IMR-90 (cell line): Measurements from ENCODE around the gene DNAJC11. TPM values are rescaled to one million over a fixed set of nuclear protein-coding genes. Genes with fewer than 3 reads are reported as not detected.

Experiments
- ATAC-seq: fragments of 200-7000 bp; cut with Tn5 transposase; 2 replicates; pipeline ENCODE4 v1.9.1; 2020; ENCODE audit warnings: low read depth, mild to moderate bottlenecking, moderate library complexity
- BruUV-seq: library from RNA; stranded (reverse); fragments of 400-500 nt; replicated peaks from 2 replicates; lab custom pipeline; 2021; lab: Mats Ljungman, UMichigan
- CTCF ChIA-PET: fragments of 300-600 bp; formaldehyde crosslinking; extraction: SDS; loops from one replicate; lab custom pipeline; 2021; ENCODE audit warnings: antibody characterized with exemption; lab: Yijun Ruan, JAX
- POLR2A ChIA-PET: fragments of 300-600 bp; sonication (Branson Sonifier 250); formaldehyde crosslinking; loops from one replicate; lab custom pipeline; 2022; ENCODE audit warnings: antibody characterized with exemption; ENCODE audit not compliant: unreplicated experiment; lab: Charles Lee
- DNase-seq: peaks from one replicate; pipeline ENCODE4 v3.0.0; 2013
- H2AFZ ChIP-seq: replicated peaks from 2 replicates; pipeline ENCODE3; 2013; ENCODE audit warnings: low read length, mild to moderate bottlenecking; ENCODE audit not compliant: poor library complexity
- H2AK5ac ChIP-seq: 2 replicates; pipeline ENCODE4 v1.6.1; 2013; ENCODE audit warnings: low read depth, low read length, inconsistent platforms
- H2AK9ac ChIP-seq: replicated peaks from 2 replicates; pipeline ENCODE3; 2013; ENCODE audit warnings: mild to moderate bottlenecking, low read depth, low read length, moderate library complexity; ENCODE audit not compliant: poor library complexity
- H2BK120ac ChIP-seq: 2 replicates; pipeline ENCODE4 v1.6.1; 2013; ENCODE audit warnings: low read depth, low read length, inconsistent platforms
- H2BK15ac ChIP-seq: 3 replicates; pipeline ENCODE4 v1.6.1; 2013; ENCODE audit warnings: low read depth, low read length, inconsistent platforms
- H2BK20ac ChIP-seq: 2 replicates; pipeline ENCODE4 v1.6.1; 2013; ENCODE audit warnings: low read depth, mild to moderate bottlenecking, inconsistent platforms, low read length, moderate library complexity
- H2BK5ac ChIP-seq: 2 replicates; pipeline ENCODE4 v1.6.1; 2013; ENCODE audit warnings: mild to moderate bottlenecking, low read depth, low read length, inconsistent platforms; ENCODE audit not compliant: poor library complexity, severe bottlenecking
- H3K14ac ChIP-seq: replicated peaks from 2 replicates; pipeline ENCODE4 v1.6.1; 2013; ENCODE audit warnings: low read depth, low read length, inconsistent platforms
- H3K18ac ChIP-seq: 2 replicates; pipeline ENCODE4 v1.6.1; 2013; ENCODE audit warnings: low read depth, low read length, control low read depth
- H3K23ac ChIP-seq: 2 replicates; pipeline ENCODE4 v1.6.1; 2013; ENCODE audit warnings: low read depth, low read length, inconsistent platforms
- H3K27ac ChIP-seq: 2 replicates; pipeline ENCODE4 v1.5.1; 2013; ENCODE audit warnings: mild to moderate bottlenecking, control low read depth, low read length; ENCODE audit not compliant: insufficient read depth
- H3K27me3 ChIP-seq: 2 replicates; pipeline ENCODE4 v1.6.1; 2013; ENCODE audit warnings: low read length; ENCODE audit not compliant: control insufficient read depth, insufficient read depth
- H3K36me3 ChIP-seq: 2 replicates; pipeline ENCODE4 v1.6.1; 2013; ENCODE audit warnings: low read length, mixed read lengths; ENCODE audit not compliant: control insufficient read depth, insufficient read depth
- H3K4ac ChIP-seq: 2 replicates; pipeline ENCODE4 v1.6.1; 2013; ENCODE audit warnings: low read depth, low read length, inconsistent platforms
- H3K4me1 ChIP-seq: 2 replicates; pipeline ENCODE4 v1.6.1; 2013; ENCODE audit warnings: low read length, mixed read lengths; ENCODE audit not compliant: control insufficient read depth, insufficient read depth
- H3K4me2 ChIP-seq: 2 replicates; pipeline ENCODE4 v1.6.1; 2013; ENCODE audit warnings: low read depth, mild to moderate bottlenecking, control low read depth, low read length, moderate library complexity
- H3K4me3 ChIP-seq: 2 replicates; pipeline ENCODE4 v1.5.1; 2013; ENCODE audit warnings: low read depth, mild to moderate bottlenecking, control low read depth, low read length, moderate library complexity; ENCODE audit not compliant: insufficient read depth
- H3K56ac ChIP-seq: 2 replicates; pipeline ENCODE4 v1.6.1; 2013; ENCODE audit warnings: low read length, inconsistent platforms; ENCODE audit not compliant: insufficient read depth; ENCODE audit errors: extremely low read depth
- H3K79me1 ChIP-seq, 2 experiments: 2 replicates each; pipeline ENCODE4 v1.6.1; 2013; ENCODE audit warnings: low read length in 2 of 2, inconsistent platforms in 1 of 2, low read depth in 1 of 2
- H3K9ac ChIP-seq: 2 replicates; pipeline ENCODE4 v1.6.1; 2013; ENCODE audit warnings: low read depth, low read length, control low read depth
- H3K9me1 ChIP-seq: 2 replicates; pipeline ENCODE4 v1.6.1; 2013; ENCODE audit warnings: low read length, inconsistent platforms; ENCODE audit not compliant: insufficient read depth
- H3K9me3 ChIP-seq: 2 replicates; pipeline ENCODE4 v1.6.1; 2013; ENCODE audit warnings: low read length; ENCODE audit not compliant: control insufficient read depth, insufficient read depth
- H4K20me1 ChIP-seq: 2 replicates; pipeline ENCODE4 v1.6.1; 2013; ENCODE audit warnings: low read length, inconsistent platforms; ENCODE audit not compliant: insufficient read depth
- H4K5ac ChIP-seq: 2 replicates; pipeline ENCODE4 v1.6.1; 2013; ENCODE audit warnings: mild to moderate bottlenecking, low read depth, low read length, control low read depth
- H4K8ac ChIP-seq, 2 experiments: 2 replicates each; pipeline ENCODE4 v1.6.1; 2013; ENCODE audit warnings: low read depth in 2 of 2, low read length in 2 of 2, control low read depth in 1 of 2, inconsistent platforms in 1 of 2
- H4K91ac ChIP-seq: 2 replicates; pipeline ENCODE4 v1.6.1; 2013; ENCODE audit warnings: low read depth, low read length, inconsistent platforms; ENCODE audit not compliant: insufficient read depth
- BHLHE40 ChIP-seq: fragments of 150-350 bp; IDR thresholded peaks from 2 replicates; pipeline ENCODE4 v1.6.1; 2016; ENCODE audit warnings: mild to moderate bottlenecking, low read depth, low read length
- CEBPB ChIP-seq: IDR thresholded peaks from 2 replicates; pipeline ENCODE4 v1.6.1; 2012; ENCODE audit warnings: low read depth, low read length, improper control_type of control experiment
- CHD1 ChIP-seq: IDR thresholded peaks from 2 replicates; pipeline ENCODE4 v1.6.1; 2012; ENCODE audit warnings: low read depth, low read length, improper control_type of control experiment
- ELK1 ChIP-seq: fragments of 150-350 bp; IDR thresholded peaks from 2 replicates; pipeline ENCODE4 v1.6.1; 2016; ENCODE audit warnings: low read depth, mild to moderate bottlenecking, low read length, moderate library complexity, borderline replicate concordance
- FOS ChIP-seq: fragments of 150-350 bp; IDR thresholded peaks from 2 replicates; pipeline ENCODE4 v1.6.1; 2016; ENCODE audit warnings: low read depth, low read length
- MAFK ChIP-seq: IDR thresholded peaks from 2 replicates; pipeline ENCODE4 v1.6.1; 2012; ENCODE audit warnings: low read depth, low read length, improper control_type of control experiment
- MAZ ChIP-seq: IDR thresholded peaks from 2 replicates; pipeline ENCODE4 v1.6.1; 2012; ENCODE audit warnings: low read depth, mild to moderate bottlenecking, low read length, improper control_type of control experiment, moderate library complexity, borderline replicate concordance
- MXI1 ChIP-seq: IDR thresholded peaks from 2 replicates; pipeline ENCODE4 v1.6.1; 2012; ENCODE audit warnings: low read depth, mild to moderate bottlenecking, low read length, moderate library complexity, borderline replicate concordance
- NFE2L2 ChIP-seq: fragments of 150-350 bp; IDR thresholded peaks from 2 replicates; pipeline ENCODE4 v1.6.1; 2016; ENCODE audit warnings: low read depth, mild to moderate bottlenecking, low read length
- POLR2A ChIP-seq: IDR thresholded peaks from 2 replicates; pipeline ENCODE4 v1.6.1; 2012; ENCODE audit warnings: mild to moderate bottlenecking, low read depth, low read length
- RAD21 ChIP-seq: IDR thresholded peaks from 2 replicates; pipeline ENCODE4 v1.6.1; 2012; ENCODE audit warnings: low read length, improper control_type of control experiment
- RCOR1 ChIP-seq: IDR thresholded peaks from 2 replicates; pipeline ENCODE4 v1.6.1; 2012; ENCODE audit warnings: mild to moderate bottlenecking, low read length, improper control_type of control experiment; ENCODE audit not compliant: insufficient replicate concordance
- RFX5 ChIP-seq: IDR thresholded peaks from 2 replicates; pipeline ENCODE4 v1.8.0; 2012; ENCODE audit warnings: low read depth, mild to moderate bottlenecking, low read length, moderate library complexity
- SMC3 ChIP-seq: fragments of 150-350 bp; IDR thresholded peaks from 2 replicates; pipeline ENCODE4 v1.6.1; 2016; ENCODE audit warnings: low read depth, mild to moderate bottlenecking, antibody characterized with exemption, low read length, moderate library complexity
- USF2 ChIP-seq: fragments of 150-350 bp; IDR thresholded peaks from 2 replicates; pipeline ENCODE4 v1.6.1; 2017; ENCODE audit warnings: mild to moderate bottlenecking, antibody characterized with exemption, low read length, low read depth
- WGBS, 2 experiments: methylation state at CpG; one replicate each; pipeline versions ENCODE4 v1.1.5 to v1.1.7; 2013; ENCODE audit warnings: missing lambda C conversion rate in 2 of 2; ENCODE audit not compliant: insufficient read length in 1 of 2; ENCODE audit errors: extremely low coverage in 2 of 2; 5-methylcytosine and 5-hydroxymethylcytosine counted together
- dilution Hi-C: fragments of 300-500 bp; cut with HindIII; formaldehyde crosslinking; loops from one replicate; pipeline ENCODE4 v1.14.3; 2018; ENCODE audit warnings: low sequenced_read_pairs; ENCODE audit not compliant: unreplicated experiment
- in situ Hi-C: fragments of 300-500 bp; cut with MboI; formaldehyde crosslinking; loops from 3 replicates; pipeline ENCODE4 v1.14.3; 2019; ENCODE audit warnings: low sequenced_read_pairs, inconsistent platforms, mixed read lengths
- intact Hi-C: fragments of 100-400 bp; cut with micrococcal nuclease; formaldehyde crosslinking; loops from 2 replicates; pipeline ENCODE4 v1.10.0; 2022
- polyA plus RNA-seq, 3 experiments: library from polyadenylated mRNA; depleted of rRNA; stranded (reverse); fragments of >200 nt; gene quantifications; 2 replicates each; pipeline ENCODE4 v1.2.3, GENCODE V29; 2012; ENCODE audit warnings: low replicate concordance in 1 of 3
- total RNA-seq: library from RNA; depleted of rRNA; stranded (reverse); fragments of >200 nt; gene quantifications from 2 replicates; pipeline ENCODE4 v1.2.3, GENCODE V29; 2012
- TF ChIP-seq, protein P1 (sequence below): conservative IDR thresholded peaks from 2 replicates; pipeline ENCODE4 v1.5.1; 2012; ENCODE audit warnings: mild to moderate bottlenecking, low read depth, low read length, improper control_type of control experiment

The DNAJC11 gene
- total and polyA plus RNA-seq, 2 of the 4 experiments (the other 2 are of a cell fraction): 38.7 to 48.5 TPM

- Histone ChIP-seq H3K4me3 (no peak overlapping the region), H3K23ac (no peak overlapping the region), H3K14ac (no peak overlapping the region), H2AK5ac (no peak overlapping the region), H3K36me3 (peaks cover 85% of the 10 kb centered on the region), H3K9ac (no peak overlapping the region), H4K91ac (no peak overlapping the region), H2BK15ac (no peak overlapping the region), H3K4ac (no peak overlapping the region), H3K79me1 (peaks cover 8 to 70% of the 10 kb centered on the region in 2 experiments; a peak in 3 of 4 replicates), H3K9me1 (no peaks in the 10 kb centered on the region), H2BK20ac (no peak overlapping the region), H4K5ac (no peak overlapping the region), H3K27ac (no peak overlapping the region), H4K20me1 (peaks cover 70% of the 10 kb centered on the region), H4K8ac (no peak overlapping the region), H2BK120ac (no peak overlapping the region), H3K4me1 (no peaks in the 10 kb centered on the region), H2AFZ (no peak overlapping the region), H3K27me3 (no peaks in the 10 kb centered on the region), H3K56ac (no peak overlapping the region), H2AK9ac (no peak overlapping the region), H3K18ac (no peak overlapping the region), H3K4me2 (no peak overlapping the region), H3K9me3 (no peaks in the 10 kb centered on the region), H2BK5ac (no peak overlapping the region)
- in situ Hi-C loops (no loop called here), intact Hi-C loops (no loop called here), dilution Hi-C loops (no loop called here)
- ATAC-seq: no peak
- ChIA-PET CTCF (no interaction called here), POLR2A (no interaction called here)
- 94% methylated on average over 13 of the region's 13 CpGs; no CpG with 5 or more reads in 1 of the 2 experiments for WGBS, 2 experiments
- DNase-seq: no peak
- BruUV-seq: no TSS peak
- TF ChIP-seq MAFK (no peak), BHLHE40 (no peak), CHD1 (no peak), MAZ (no peak), RFX5 (no peak), RCOR1 (no peak), NFE2L2 (no peak), SMC3 (no peak), POLR2A (no peak), CEBPB (no peak), USF2 (no peak), RAD21 (no peak), ELK1 (no peak), MXI1 (no peak), FOS (no peak)
- TF ChIP-seq, protein P1, sequence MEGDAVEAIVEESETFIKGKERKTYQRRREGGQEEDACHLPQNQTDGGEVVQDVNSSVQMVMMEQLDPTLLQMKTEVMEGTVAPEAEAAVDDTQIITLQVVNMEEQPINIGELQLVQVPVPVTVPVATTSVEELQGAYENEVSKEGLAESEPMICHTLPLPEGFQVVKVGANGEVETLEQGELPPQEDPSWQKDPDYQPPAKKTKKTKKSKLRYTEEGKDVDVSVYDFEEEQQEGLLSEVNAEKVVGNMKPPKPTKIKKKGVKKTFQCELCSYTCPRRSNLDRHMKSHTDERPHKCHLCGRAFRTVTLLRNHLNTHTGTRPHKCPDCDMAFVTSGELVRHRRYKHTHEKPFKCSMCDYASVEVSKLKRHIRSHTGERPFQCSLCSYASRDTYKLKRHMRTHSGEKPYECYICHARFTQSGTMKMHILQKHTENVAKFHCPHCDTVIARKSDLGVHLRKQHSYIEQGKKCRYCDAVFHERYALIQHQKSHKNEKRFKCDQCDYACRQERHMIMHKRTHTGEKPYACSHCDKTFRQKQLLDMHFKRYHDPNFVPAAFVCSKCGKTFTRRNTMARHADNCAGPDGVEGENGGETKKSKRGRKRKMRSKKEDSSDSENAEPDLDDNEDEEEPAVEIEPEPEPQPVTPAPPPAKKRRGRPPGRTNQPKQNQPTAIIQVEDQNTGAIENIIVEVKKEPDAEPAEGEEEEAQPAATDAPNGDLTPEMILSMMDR: no peak
Observed at GRCh38 chr1:6591222-6591621, 110.4 kb downstream of the DNAJC11 start.
